NCI-H345 treated with DMSO at 0.1 percent for 48 hours (cell line): ENCODE measurements around the gene CBX7.
A peak's percentile ranks its signal among the peaks of the same experiment; 100 is the strongest.
"Not testable (repeated sequence)": the region's sequence is repeated elsewhere in the genome, so short reads cannot be mapped to it uniquely, and the experiment has no call there.

Experiments
- DNase-seq: peaks from one replicate; lab custom pipeline; 2025; ENCODE audit not compliant: unreplicated experiment; lab: John Stamatoyannopoulos, UW

The CBX7 gene

GRCh38 chr22:39174498-39175352, 22.2 kb upstream of the CBX7 start:
- DNase-seq, result no peak

- no peak for DNase-seq
These were observed 21.5 kb upstream of the CBX7 start for GRCh38 chr22:39173787-39174497.

GRCh38 chr22:39173050-39173706, 20.7 kb upstream of the CBX7 start:
- DNase-seq, result no peak

- not testable (repeated sequence) for DNase-seq
These were observed 20.0 kb upstream of the CBX7 start for GRCh38 chr22:39172265-39173049.

GRCh38 chr22:39171623-39172264, 19.3 kb upstream of the CBX7 start:
- no peak for DNase-seq

GRCh38 chr22:39170825-39171622, 18.5 kb upstream of the CBX7 start:
- peak; percentile 34 for DNase-seq

GRCh38 chr22:39169797-39170466, 17.5 kb upstream of the CBX7 start:
- DNase-seq, result no peak

- no peak for DNase-seq
These were observed 14.1 kb upstream of the CBX7 start for GRCh38 chr22:39166547-39166946.

GRCh38 chr22:39156093-39156492, 3.6 kb upstream of the CBX7 start:
- not testable (repeated sequence) for DNase-seq

- DNase-seq, result no peak
These were observed 2.9 kb upstream of the CBX7 start for GRCh38 chr22:39155421-39155820.

- no peak for DNase-seq
These were observed 789 bp upstream of the CBX7 start for GRCh38 chr22:39153220-39153717.

- DNase-seq, result no peak
These were observed 413 bp downstream of the CBX7 start for GRCh38 chr22:39152024-39152510.

GRCh38 chr22:39151329-39151975, 1.0 kb downstream of the CBX7 start:
- DNase-seq, result no peak

- DNase-seq, result no peak
These were observed 1.6 kb downstream of the CBX7 start for GRCh38 chr22:39150848-39151215.

GRCh38 chr22:39149915-39150847, 2.3 kb downstream of the CBX7 start:
- no peak for DNase-seq

- no peak for DNase-seq
These were observed 3.5 kb downstream of the CBX7 start for GRCh38 chr22:39148727-39149535.
